GM21515 (cell line): Measurements from ENCODE around the gene DPH5.
A peak's percentile ranks its signal among the peaks of the same experiment; 100 is the strongest.
"Not testable (repeated sequence)": the region's sequence is repeated elsewhere in the genome, so short reads cannot be mapped to it uniquely, and the experiment has no call there.

Experiments
- ATAC-seq: cut with Tn5 transposase; IDR thresholded peaks from one replicate; pipeline ENCODE4 v1.9.1; 2021; ENCODE audit not compliant: unreplicated experiment

DPH5 gene

DNA sequence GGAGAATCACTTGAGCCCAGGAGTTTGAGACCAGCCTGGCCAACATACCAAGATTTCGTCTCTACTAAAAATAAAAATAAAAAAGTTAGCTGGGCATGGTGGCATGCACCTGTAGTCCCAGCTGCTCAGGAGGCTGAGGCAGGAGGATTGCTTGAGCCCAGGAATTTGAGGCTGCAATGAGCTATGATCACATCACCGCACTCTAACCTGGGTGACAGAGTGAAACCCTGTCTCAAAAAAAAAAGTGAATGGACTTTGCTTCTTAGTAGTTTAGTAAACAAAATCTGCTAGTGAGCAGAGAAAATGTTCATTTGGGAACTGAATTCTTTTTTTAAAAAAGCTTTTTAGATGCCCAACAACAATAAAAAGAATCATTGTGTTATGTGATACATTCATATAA, 6.5 kb upstream of the DPH5 start:
- not testable (repeated sequence) for ATAC-seq

DNA sequence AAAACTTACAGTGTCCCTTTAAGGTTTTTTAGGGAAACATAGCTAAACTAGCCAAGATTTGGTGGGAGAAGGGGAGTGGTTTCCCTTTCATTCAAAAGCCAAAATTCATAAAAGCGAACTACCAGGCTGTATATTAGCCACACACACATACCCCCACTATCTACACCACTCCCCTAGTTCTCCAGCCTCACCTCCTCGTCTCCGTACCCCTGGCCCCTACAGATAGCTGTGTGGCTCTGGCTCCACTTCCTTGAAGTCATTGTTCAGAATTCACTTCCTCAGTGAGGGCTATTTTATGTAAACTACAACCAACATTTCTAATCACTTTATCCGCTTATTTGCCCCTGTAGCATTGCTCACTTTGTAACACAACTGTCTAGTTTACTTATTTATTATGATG, 5.3 kb upstream of the DPH5 start:
- no peak for ATAC-seq

DNA sequence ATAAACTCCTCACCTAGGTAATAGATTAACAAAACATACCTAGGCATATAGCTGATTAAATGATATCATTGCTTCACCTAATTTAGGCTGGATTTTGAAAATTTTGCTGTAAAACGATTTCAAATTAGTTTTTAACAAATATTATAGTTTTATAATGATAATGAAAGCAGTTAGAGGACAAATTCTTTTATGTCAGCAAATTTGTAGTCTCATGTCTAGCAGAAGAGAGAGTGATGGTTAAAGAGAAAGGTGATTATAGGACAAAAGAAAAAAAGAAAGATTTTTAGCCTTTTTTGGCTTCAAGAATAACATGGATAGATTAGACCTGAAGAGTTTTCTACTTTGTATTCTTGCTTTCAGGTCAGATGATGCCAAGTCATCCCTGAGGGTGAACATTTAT, 3.6 kb upstream of the DPH5 start:
- no peak for ATAC-seq

DNA sequence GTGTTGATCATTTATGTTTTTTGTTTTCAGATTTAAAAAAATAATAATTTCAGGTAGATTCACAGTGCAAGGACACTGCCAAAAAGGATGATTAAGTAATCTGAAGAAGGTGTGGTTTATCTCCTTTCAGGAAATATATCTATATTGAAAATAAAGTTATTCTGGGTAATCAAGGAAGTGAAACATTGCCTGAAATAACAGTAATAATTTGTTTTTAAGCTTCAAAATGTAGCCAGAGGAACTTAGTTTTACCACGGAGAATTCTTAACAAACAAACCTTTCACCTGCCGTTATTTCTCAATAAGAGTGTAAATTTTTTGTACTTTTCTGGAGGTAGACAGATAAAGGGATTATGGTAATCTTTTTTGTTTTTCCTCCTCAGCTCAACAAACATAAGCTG, 2.9 kb upstream of the DPH5 start:
- ATAC-seq: no peak

DNA sequence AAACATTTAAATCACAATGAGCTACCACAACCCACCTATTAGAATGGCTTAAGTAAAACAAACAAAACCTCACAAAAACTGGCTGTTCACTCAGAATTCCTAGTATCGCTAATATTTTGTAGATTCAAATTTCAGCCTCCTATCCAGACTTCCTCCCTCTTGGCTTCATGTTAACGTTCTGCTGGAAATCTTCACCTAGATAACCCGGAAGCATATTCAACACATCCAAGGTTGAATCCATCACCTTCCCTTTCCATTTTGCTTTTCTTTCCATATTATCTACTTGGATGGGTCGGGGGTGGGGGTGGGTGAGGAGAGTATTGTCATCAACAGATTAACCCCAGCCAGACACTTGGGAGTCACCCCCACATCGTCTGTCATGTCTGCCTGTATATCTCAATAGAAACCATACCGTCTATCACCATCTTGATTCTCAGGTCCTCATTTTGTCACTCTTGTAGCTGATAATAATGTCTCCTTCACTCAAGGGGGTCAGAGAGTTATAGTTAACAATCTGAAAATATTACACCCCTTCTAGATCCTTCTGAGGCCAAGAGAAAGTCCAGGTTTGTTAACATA, 1.7 kb upstream of the DPH5 start:
- ATAC-seq: no peak

DNA sequence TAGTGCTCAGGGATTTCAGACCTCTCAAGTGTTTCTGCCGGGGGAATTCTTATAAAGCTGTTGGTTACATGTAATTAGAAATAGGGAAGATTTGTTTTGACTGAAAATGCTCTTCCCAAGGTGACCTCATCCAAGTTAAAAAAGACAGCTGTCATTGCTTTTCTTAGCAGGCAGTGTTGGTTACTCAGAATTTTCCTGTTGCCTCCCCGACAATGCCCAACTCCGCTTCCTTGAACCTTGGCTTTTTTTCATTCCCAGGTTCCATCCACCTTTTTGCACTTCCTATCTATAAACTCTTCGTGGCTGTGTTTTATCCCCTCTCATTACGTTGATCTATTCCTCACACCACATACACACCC, 825 bp upstream of the DPH5 start:
- ATAC-seq: no peak

DNA sequence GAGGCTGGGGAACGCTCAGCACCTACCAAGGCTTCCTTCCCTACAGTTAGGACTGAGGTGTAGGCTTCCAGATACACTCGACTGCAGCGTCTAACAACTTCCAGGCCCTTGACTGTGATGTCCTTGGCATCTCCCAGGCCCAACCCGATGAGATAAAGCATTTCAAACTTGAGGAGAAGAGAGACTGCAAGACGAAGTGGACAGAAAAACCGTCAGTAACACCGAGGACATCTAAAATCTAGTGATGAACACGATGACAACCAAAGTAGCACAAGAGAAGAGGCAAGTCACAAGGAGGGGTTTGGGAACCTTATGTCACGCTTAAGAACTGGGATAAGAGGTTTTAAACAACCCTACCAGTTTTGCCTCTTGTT, 314 bp downstream of the DPH5 start:
- ATAC-seq: peak; percentile 32

DNA sequence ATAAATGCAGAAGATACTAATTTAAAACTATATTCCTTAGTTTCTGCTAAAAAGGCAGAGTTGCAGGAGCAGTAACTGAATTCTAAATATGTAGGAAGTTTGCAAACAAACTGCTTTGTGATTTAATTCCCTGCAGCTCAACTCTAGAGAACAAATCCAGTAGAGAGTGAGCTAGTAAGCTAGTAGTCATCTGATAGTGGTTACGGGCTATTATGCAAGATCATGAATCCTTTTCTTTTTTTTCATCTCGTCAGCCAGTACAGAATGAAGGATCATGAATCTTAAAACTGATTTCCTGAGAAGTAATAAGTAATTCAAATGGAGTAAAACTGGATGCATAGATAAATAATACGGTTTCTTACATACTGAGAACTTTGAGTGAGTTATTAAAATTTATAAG, 3.3 kb downstream of the DPH5 start:
- no peak for ATAC-seq

DNA sequence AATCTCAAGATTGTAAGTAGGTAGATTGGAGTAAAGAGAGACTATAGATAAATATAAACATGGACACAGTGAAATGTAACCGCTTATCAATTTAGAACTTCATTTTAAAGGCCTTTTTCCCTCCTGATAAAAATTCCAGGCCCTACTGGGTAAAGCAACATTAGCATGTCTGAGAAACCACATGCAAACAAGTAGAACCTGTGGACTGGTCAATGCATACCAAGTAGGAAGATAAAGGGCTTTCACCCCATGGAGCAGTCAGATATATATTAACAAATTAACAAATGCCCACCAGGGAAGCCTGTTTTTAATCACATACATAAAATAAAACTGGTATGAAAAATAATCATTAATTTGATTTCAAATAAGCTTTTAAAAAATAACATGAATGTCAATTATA, 8.1 kb downstream of the DPH5 start:
- ATAC-seq: no peak

DNA sequence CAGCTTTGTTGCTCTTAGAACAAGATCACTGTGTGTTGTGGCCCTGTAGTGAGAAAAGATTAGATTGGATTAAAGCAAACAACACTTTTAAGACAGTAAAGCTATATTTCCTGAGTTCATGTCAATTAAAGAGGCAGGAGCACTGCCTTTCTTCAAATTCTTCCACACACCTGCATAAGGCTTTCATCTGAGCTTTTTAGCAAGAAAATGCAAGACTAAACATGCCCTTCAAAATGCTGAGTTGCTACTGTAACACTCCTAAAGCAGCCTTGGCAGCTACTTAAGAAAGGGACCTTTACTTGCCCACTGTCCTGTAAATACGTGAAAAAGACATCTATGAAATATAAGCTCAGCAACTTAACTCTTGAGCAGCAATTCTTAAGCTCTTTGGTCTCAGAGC, 11.8 kb downstream of the DPH5 start:
- ATAC-seq: no peak

DNA sequence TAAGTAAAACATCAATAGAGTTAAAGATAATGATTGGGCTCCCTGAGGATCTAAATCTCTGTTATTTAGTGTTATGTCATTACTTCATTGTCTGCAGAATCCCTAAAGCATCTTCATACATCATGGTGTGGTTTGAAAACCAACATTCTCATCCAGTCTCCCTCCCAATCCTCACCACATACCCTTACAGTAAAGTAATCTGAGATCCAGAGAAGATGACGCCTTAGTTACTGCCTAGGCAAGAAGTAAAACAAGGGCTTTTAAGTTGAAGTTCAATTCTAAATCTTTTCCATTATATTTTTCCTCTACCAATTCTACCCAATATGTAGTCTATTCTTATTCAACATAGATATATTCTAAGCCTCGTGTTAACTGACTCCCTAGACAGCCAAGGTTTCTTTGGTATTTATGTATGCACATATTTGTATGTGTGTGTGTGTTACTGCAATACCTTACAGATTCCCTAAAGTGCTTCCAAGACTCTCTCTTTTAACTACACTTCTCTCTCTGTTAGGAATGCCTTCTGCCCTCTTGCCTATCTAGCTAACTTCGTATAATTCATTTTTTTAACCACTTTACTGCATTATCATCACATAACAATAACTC, 17.3 kb downstream of the DPH5 start:
- no peak for ATAC-seq

DNA sequence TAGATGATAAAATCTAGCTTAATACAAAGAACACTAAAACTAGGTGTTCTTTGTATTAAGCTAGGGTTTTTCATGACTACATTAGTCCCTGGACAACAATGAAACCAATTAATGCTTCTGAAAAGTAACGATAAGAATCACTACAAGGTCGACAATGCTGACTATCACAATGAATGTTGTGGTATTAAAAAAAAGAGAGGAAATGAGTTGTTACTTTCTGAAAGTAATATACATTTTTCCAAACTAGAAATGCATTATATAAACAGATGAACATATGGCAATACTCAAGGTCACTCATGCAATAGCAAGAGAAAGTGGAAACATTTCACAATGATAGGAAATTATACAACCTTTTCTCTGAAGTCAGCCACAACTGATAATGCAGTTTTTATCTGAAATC, 19.0 kb downstream of the DPH5 start:
- ATAC-seq: no peak

DNA sequence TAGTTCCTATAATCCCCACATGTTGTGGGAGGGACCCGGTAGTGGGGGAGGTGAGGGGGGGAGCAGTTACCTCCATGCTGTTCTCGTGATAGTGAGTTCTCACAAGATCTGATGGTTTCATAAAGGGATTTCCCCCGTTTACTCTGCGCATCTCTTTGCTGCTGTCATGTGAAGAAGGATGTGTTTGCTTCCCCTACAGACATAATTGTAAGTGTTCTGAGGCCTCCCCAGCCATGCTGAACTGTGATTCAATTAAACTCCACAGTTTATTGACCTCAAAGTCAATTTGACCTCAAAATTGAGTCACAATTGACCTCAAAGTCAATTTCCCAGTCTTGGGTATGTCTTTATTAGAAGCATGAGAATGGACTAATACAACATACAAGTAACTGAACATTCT, 19.7 kb downstream of the DPH5 start:
- no peak for ATAC-seq

DNA sequence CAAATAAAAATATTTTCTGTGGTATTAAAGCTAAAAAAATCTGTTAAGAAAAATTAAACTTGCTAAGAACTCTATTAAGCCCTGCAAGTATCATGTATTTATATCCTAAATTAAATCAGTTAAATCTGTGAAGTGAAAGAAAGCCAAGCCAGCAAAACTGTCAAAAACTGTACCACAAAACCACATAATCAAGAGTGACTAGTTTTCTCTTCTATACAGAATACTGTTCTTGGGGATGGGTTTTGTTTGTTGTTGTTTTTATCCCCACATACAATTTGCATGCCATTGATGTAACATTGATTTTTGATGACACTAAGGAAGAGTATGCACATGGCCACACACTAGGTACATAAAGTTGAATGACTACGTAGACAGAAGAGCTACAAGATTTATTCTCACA, 20.4 kb downstream of the DPH5 start:
- no peak for ATAC-seq

DNA sequence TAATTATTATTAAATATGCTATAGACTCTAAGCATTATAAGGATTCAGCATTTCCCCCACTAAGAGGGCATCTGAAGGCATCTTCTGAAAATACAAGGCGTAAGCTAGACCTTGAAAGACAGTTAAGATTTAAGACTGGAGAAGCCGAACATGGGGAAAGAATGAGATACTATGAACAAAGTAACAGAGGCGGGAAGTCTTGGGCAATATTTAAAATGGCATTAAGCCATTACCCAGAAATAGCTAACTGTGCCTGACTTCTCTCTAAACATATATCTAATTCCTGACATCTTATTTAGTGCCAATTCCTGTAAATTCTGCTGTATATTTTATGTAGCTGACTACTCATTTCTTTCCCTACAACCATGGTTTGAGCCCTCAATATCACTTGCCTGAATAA, 20.9 kb downstream of the DPH5 start:
- ATAC-seq: no peak

DNA sequence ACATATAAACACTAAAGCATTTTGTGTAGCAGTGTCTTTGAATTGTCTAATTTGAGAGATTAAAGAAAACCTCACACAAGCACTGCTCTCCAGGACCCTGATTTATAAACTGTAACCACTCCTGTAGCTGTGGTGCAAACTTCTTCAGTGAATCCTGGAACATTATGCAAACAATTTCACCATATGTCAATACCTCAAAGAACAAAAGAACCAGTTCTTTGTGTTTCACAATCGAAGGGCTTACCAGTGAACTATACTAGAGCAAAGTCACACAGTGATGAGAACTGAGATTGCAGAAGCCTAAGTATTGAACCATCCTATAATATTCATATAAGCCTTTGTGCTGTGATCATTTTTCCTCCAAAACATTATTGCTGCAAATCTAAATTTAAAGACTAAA, 21.5 kb downstream of the DPH5 start:
- no peak for ATAC-seq

DNA sequence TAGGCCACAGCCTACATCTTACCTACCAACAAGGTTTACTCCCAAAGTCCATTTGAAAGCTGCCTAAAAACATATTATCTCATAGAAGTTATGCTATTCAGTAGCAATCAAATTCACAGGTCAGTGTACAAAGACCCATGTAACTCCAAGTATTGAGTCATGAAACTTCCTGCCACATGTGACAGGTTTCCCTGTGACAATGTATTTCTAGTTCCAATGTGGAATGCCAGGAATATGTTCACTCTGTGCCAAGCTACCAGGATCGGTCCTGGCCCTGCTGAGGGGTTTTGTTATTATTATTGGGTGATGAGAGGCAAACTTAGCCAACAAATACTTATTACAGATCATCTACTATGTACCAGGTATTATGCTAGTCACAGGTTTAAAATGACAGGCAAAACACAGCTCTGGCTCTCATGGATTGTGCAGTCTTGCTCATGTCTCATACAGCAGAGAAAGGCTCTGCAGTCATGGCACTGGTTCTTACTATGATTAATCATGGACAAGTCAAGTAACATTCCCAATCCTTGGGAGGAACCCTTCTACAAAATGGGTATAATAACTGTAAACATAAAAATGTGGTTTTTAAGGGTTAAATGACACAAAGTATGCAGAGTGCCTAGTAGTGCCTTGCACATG, 22.5 kb downstream of the DPH5 start:
- ATAC-seq: no peak

DNA sequence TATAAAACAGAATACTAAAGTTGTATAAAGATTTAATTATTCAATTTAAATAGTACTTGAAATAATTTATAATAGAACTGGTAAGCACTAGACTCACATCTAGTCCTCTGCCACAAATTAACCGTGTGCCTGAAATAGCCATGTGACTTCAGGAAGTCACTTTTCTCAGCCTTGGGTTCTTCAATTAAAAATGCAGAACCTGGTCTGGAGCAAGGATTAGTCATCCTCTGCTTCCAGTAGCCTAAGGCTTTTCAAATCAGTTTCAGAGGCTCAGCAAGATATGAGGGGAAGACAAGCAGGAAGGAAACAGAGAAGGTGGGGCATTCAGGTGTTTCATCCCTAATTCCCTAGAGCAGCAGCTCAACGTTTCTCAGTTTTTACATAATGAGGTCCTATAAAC, 23.0 kb downstream of the DPH5 start:
- ATAC-seq: no peak

DNA sequence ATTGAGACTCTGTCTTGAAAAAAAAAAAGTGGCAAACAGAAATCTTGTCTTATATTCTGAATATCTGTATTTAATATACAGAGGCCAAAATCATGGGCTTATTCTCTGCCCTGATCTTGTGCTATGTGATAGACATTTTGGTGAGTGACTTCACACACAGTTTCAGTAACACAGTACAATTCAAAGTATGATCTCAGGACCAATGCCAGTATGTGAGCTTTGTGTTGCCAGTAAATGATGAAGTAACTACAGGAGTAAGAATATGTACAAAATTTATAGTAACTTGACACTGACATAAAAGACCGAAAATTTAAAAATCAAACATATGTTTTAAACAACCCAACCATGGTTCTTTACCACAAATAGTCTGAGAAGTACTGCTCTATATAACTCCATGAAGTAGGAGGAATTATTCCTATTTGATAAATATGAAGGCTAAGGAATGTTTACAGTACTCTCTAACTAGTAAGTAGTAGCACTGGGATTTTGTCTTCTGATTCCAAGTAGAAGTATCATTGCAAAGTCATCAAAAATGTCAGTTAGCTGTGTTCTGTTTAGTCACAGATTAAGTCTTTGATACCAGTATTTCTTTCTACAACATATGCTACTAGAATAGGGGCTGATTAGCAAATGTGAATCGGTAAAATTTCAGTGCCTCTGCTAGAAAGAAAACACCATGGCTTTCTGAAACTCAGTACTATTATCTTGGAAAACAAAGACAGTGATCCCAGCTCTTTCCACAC, 25.3 kb downstream of the DPH5 start:
- ATAC-seq: no peak

DNA sequence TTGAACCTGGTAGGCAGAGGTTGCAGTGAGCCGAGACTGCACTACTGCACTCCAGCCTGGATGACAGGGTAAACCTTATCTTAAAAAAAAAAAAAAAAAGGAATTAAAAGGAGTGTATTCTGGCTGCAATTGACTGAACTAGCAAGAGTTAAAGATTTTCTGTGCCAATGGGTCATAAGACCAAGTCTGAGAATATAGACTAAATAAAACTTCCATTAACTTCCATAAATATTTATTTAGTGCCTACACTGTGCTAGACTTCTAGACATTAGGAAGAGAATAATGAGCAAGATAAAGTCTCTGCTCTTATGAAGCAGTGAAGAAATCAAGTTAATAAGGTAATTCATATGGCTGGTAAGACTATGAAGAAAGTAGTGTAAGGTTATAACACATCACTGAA, 27.2 kb downstream of the DPH5 start:
- ATAC-seq: no peak

DNA sequence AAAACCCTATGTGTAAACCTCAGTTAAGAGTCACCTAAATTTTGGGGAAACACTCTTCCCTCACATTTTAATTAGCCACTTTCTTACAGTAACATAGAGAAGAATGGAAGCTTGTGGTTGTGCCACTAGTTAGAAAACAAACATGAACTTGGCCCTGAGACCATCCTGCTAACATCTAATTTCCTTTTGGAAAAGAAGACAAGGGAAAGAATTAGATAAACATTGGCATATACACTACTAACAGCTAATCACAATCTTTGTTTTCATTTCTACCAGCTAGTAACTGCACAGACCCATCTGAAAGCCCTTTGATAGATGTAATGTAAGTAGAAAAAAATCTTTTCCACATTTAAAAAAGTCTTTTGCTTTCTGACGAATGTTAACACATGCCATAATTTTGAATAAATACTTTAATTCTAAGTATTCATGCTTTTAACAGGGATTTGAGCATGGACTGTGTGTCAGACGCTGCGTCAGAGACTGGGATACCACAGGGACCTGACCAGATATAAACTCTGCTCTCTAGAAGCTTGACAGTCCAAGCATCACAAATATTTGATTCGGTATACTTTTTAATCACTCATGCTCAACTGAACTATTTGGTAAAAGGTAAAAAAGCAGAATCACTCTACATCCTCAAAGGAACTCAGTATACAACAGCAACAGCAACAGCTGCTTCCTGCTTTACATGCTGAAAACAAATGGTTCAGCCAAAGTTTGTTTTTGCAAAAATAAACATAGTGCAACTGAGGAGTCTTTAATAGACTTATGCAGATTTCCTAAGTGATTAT, 30.2 kb downstream of the DPH5 start:
- no peak for ATAC-seq
